GM21576 (cell line): ENCODE results near the gene MIGA1.
"Not testable (repeated sequence)": the region's sequence is repeated elsewhere in the genome, so short reads cannot be mapped to it uniquely, and the experiment has no call there.

ENCODE experiments used
- ATAC-seq: cut with Tn5 transposase; IDR thresholded peaks from one replicate; pipeline ENCODE4 v1.9.1; 2021; ENCODE audit warnings: mild to moderate bottlenecking, moderate library complexity; ENCODE audit not compliant: unreplicated experiment

MIGA1 gene

DNA sequence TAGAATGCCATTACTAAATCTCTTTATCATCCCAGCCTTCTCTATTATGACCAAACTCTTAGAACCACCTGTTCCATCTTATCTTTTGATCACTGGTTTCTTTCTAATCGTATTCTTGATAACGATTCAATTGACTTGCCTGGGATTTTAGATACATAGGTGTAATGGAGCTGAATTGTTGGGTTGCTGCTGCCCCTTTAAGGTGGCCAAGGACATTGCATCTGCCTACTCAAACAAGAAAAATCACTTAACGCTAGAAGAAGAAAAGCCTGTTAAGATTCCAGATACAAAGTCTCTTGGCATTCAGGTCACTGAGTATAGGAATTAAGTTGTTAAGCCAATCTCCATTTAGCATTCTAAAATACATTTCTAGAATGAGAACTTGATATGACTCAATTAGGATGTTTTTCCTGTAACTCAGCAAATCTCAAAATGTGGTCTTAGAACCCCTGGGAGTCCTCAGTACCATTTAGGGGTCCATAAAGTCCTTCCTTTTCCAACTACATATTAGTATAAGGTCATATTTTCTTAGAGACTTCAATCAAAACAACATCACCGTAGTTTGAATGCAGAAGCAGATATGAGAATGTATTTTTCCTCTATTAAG is 121.3 kb downstream of the MIGA1 start:
- no peak for ATAC-seq

DNA sequence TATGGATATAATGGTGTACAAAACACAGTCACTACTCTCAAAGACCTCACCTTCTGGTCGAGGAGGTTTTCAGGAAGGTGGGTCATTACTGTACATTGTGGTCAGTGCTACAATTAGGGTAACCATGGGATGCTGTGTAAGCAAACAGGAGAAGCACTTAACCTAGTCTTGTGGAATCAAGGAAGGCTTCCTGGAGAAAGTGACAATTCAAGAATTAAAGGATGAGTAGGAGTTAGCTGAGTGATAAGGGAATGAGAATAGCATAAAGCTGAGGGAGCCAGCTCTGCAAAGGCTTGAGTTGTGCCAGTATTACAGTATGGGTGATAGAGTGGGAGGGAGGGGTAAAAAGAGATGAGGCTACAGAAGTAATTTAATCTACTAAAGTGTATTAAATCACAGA is 126.2 kb downstream of the MIGA1 start:
- ATAC-seq = no peak

DNA sequence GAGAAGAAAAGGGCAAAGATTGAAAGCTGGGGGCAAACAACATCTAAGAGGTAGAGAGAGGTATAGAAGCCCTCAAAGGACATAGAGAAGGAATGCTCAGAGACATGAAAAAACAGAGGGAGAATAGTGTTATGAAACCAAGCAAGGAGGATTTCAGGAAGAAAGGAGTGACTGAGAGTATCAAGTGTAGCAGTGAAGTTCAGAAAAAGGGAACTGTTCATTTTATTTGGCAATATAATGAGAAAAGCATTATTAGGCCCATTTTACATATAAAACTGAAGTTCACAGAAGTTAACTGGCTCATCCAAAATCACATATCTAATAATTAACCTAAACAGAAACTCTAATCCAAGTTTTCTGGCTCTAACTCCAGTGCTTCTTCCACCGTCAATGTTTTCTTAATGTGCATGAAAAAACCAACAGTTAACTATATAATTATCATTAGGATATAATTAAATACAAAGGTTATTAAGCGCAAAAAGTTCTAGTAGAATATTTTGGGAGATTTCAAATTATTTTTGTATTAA is 126.6 kb downstream of the MIGA1 start:
- ATAC-seq = no peak

DNA sequence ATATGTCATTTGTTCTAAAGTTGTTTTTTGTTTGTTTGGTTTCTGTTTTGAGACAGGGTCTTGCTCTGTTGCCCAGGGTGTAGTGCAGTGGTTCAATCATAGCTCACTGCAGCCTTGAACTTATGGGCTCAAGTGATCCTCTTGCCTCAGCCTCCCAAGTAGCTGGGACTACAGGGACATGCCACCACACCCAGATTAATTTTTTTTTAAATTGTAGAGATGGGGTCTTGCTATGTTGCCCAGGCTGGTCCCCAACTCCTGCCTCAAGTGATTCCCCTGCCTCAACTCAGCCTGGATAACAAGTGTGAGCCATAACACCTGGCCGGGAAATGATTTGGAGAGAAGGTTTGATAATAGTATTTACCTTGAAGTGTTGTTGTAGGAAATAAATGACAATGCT is 127.2 kb downstream of the MIGA1 start:
- no peak for ATAC-seq

DNA sequence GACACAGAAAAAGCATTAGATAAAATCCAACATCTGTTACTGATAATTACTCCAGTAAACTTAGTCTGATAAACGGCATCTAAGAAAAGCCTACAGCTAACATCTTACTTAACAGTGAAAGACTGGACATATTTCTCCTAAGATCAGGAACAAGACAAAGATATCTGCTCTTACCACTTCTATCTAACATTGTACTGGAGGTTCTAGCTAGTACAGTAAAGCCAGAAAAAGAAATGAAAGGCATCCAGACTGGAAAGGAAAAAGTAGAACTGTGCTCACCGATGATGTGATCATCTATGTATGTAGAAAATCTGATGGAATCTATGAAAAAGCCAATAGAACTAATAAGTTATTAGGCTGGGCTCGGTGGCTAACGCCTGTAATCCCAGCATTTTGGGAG is 130.7 kb downstream of the MIGA1 start:
- ATAC-seq = no peak

DNA sequence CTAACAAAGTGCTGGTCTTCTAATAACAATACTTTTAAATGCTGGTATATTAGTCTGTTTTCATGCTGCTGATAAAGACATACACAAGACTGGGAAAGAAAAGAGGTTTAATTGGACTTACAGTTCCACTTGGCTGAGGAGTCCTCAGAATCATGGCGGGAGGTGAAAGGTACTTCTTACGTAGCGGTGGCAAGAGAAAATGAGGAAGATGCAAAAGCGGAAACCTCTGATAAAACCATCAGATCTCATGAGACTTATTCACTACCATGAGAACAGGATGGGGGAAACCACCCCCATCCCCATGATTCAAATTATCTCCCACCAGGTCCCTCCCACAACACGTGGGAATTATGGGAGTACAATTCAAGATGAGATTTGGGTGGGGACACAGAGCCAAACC is 139.5 kb downstream of the MIGA1 start:
- ATAC-seq = not testable (repeated sequence)

DNA sequence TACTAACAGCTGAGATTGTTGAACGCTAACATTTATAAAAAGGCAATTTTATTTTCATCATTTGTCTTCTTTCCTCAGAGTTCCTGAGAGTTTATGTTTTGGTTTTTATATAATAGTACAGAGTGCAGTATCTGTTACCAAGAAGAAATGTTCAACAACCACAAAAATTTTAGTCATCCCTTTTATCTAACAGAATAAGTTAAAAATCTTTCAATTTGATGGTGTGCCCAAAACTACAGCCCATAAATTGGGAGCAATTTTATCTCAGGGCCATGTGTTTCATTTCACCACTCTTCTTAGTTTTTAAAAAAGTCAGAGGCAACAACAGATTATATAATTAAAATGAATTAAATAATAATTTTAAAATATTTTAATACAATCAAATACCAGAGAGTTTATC is 146.1 kb downstream of the MIGA1 start:
- ATAC-seq = no peak

DNA sequence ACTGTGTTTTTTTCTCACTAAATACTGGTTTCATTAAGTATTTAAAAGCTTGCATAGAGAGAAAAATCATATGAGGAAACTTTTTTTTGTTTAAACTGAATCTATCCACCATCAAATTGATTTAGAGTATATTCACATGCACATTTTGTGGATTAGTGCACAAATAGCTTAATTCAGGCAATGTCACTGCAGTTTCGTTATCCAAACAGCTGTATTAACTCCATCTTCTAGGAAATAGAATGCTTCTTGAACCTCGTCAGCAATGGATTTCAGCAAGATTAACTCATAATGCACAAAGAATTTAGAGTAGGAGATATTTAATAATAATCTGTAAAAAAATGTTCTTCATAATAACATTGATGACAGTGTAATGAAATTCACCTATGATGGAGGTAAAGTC is 146.5 kb downstream of the MIGA1 start:
- ATAC-seq = no peak

DNA sequence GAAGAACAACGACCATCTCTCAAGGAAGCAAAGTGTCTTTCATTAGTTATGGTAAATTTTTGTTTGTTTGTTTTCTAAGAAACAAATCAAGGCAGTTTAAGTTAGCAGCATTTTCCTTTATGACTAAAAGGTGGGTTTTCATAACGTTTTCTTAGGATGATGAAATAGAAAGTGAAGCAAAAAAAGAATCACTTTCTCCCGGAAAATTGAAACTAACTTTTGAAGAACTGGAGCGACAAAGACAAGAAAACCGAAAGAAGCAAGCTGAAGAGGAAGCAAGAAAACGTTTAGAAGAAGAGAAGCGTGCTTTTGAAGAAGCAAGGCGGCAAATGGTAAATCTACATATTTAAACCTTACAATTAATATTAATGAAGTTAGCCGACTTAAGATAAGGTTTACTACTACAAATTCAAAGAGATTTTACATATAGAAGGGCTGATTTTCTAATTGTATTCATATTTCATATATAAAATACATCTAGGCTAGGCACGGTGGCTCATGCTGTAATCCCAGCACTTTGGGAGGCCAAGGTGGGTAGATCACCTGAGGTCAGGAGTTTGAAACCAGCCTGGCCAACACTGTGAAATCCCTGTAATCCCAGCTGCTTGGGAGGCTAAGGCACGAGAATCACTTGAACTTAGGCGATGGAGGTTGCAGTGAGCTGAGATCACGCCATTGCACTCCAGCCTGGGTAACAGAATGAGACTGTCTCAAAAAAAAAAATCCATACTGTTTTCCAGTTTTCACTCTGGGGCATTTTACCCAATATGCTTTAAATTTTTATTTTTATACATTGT is 147.3 kb downstream of the MIGA1 start:
- peak; percentile 74 for ATAC-seq

DNA sequence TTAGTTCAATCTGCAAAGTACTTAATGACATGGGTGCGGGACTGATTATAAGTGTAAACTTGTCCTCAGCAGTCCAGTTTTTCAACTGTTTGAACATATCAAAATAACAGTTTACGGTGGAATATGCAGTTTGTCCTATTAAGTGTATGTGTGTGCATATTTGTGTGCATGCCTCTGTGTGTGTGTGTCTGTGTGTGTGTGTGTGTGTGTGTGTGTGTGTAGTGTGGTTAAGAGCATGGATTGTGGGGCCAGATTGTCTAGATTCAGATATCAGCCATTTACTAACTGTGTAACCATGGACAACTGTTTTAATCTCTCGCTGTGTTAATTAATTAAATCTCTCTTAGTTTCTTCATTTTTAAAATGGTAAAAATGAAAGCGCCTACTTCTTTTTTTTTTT is 148.0 kb downstream of the MIGA1 start:
- peak; percentile 19 for ATAC-seq
